H1 (cell line): ENCODE measurements around the gene SLC35E1. TPM values are rescaled to one million over a fixed set of nuclear protein-coding genes. Genes with fewer than 3 reads are reported as not detected.

Source experiments
- CTCF ChIA-PET: fragments of 300-600 bp; sonication (Branson Sonifier 250); formaldehyde crosslinking; loops from one replicate; lab custom pipeline; 2021; ENCODE audit not compliant: partially characterized antibody; lab: Charles Lee
- POLR2A ChIA-PET: fragments of 300-600 bp; sonication (Branson Sonifier 250); formaldehyde crosslinking; loops from one replicate; lab custom pipeline; 2021; ENCODE audit warnings: inconsistent platforms; ENCODE audit not compliant: partially characterized antibody; lab: Charles Lee
- DNase-seq, 2 experiments: peaks; one replicate each; pipeline versions ENCODE4 v3.0.0 to v3.0.0-alpha.2; 2010 to 2022; ENCODE audit warnings: low spot score in 2 of 2, low read depth in 1 of 2, mixed read lengths in 1 of 2
- FAIRE-seq: peaks from 2 replicates; lab custom pipeline; 2011; peaks lifted over from hg19 to GRCh38; lab: Jason Lieb, UNC
- H2AFZ ChIP-seq: 2 replicates; pipeline ENCODE4 v1.8.1; 2012; ENCODE audit warnings: low read length, inconsistent platforms
- H2AK5ac ChIP-seq: 2 replicates; pipeline ENCODE4 v1.6.1; 2013; ENCODE audit warnings: low read depth, low read length
- H2BK120ac ChIP-seq: replicated peaks from 2 replicates; pipeline ENCODE3; 2013; ENCODE audit warnings: low read depth, low read length, inconsistent platforms
- H2BK12ac ChIP-seq: 2 replicates; pipeline ENCODE4 v1.6.1; 2013; ENCODE audit warnings: low read depth, low read length
- H2BK15ac ChIP-seq: 2 replicates; pipeline ENCODE4 v1.6.1; 2013; ENCODE audit warnings: low read length
- H2BK20ac ChIP-seq: 2 replicates; pipeline ENCODE4 v1.6.1; 2013; ENCODE audit warnings: low read length
- H2BK5ac ChIP-seq: 2 replicates; pipeline ENCODE4 v1.6.1; 2013; ENCODE audit warnings: low read depth, low read length
- H3K14ac ChIP-seq: 2 replicates; pipeline ENCODE4 v1.6.1; 2013; ENCODE audit warnings: inconsistent platforms; ENCODE audit not compliant: insufficient read length
- H3K18ac ChIP-seq: 2 replicates; pipeline ENCODE4 v1.6.1; 2013; ENCODE audit warnings: low read length; ENCODE audit errors: extremely low read depth
- H3K23ac ChIP-seq: 2 replicates; pipeline ENCODE4 v1.6.1; 2013; ENCODE audit warnings: inconsistent platforms; ENCODE audit not compliant: insufficient read length
- H3K23me2 ChIP-seq: 2 replicates; pipeline ENCODE4 v1.6.1; 2013; ENCODE audit warnings: low read depth, low read length
- H3K27ac ChIP-seq: 2 replicates; pipeline ENCODE4 v1.6.1; 2011; ENCODE audit warnings: low read depth, low read length, inconsistent platforms
- H3K27me3 ChIP-seq, 4 experiments: replicated peaks in 1 of 4; 1 replicate in 1 of 4; 2 replicates in 3 of 4; pipeline versions ENCODE4 v1.6.1 to v1.8.1; 2011 to 2013; ENCODE audit warnings: low read length in 3 of 4, mild to moderate bottlenecking in 3 of 4, inconsistent platforms in 2 of 4, mixed read lengths in 2 of 4, moderate library complexity in 1 of 4; ENCODE audit not compliant: control insufficient read depth in 3 of 4, insufficient read depth in 3 of 4; ENCODE audit errors: extremely low read depth in 1 of 4
- H3K36me3 ChIP-seq, 4 experiments: 2 replicates each; pipeline versions ENCODE4 v1.6.1 to v1.8.1; 2011 to 2013; ENCODE audit warnings: mild to moderate bottlenecking in 4 of 4, low read length in 3 of 4, moderate library complexity in 2 of 4, control low read depth in 1 of 4, inconsistent platforms in 1 of 4; ENCODE audit not compliant: insufficient read depth in 4 of 4, control insufficient read depth in 2 of 4
- H3K4ac ChIP-seq: replicated peaks from 2 replicates; pipeline ENCODE3; 2013; ENCODE audit warnings: low read length, low read depth, mixed read lengths, inconsistent platforms; ENCODE audit not compliant: insufficient read length
- H3K4me1 ChIP-seq, 4 experiments: replicated peaks in 1 of 4; 1 replicate in 1 of 4; 2 replicates in 3 of 4; pipeline versions ENCODE4 v1.6.1 to v1.8.1; 2011 to 2013; ENCODE audit warnings: low read length in 3 of 4, inconsistent platforms in 2 of 4, mixed read lengths in 1 of 4; ENCODE audit not compliant: insufficient read depth in 4 of 4, control insufficient read depth in 3 of 4
- H3K4me2 ChIP-seq, 2 experiments: 2 replicates each; pipeline versions ENCODE4 v1.6.1 to v1.8.1; 2011 to 2013; ENCODE audit warnings: low read depth in 2 of 2, low read length in 2 of 2, control low read depth in 1 of 2, inconsistent platforms in 1 of 2, mild to moderate bottlenecking in 1 of 2; ENCODE audit not compliant: insufficient read depth in 1 of 2
- H3K4me3 ChIP-seq, 4 experiments: fragments of 200-600, 300-600 bp in 1 of 4; sonication (generic), shearing (Covaris generic), sonication (Bioruptor Twin) in 1 of 4; 2 replicates each; pipeline versions ENCODE4 v1.5.1 to v1.8.1; 2011 to 2016; ENCODE audit warnings: low read length in 4 of 4, low read depth in 3 of 4, control low read depth in 2 of 4, inconsistent platforms in 2 of 4, mild to moderate bottlenecking in 2 of 4, mixed read lengths in 1 of 4, moderate library complexity in 1 of 4; ENCODE audit not compliant: insufficient read depth in 2 of 4; ENCODE audit errors: extremely low read depth in 1 of 4
- H3K56ac ChIP-seq: replicated peaks from 2 replicates; pipeline ENCODE3; 2013; ENCODE audit warnings: low read depth, mild to moderate bottlenecking, mixed read lengths, low read length, inconsistent platforms; ENCODE audit not compliant: insufficient read length
- H3K79me1 ChIP-seq: 2 replicates; pipeline ENCODE4 v1.6.1; 2013; ENCODE audit warnings: low read depth, low read length, control low read depth
- H3K79me2 ChIP-seq, 2 experiments: 2 replicates each; pipeline versions ENCODE4 v1.6.1 to v1.8.1; 2012 to 2013; ENCODE audit warnings: low read length in 2 of 2, mild to moderate bottlenecking in 2 of 2, inconsistent platforms in 1 of 2; ENCODE audit not compliant: insufficient read depth in 2 of 2, control insufficient read depth in 1 of 2
- H3K9ac ChIP-seq, 4 experiments: replicated peaks in 1 of 4; 1 replicate in 1 of 4; 2 replicates in 3 of 4; pipeline versions ENCODE4 v1.6.1 to v1.8.1; 2011 to 2013; ENCODE audit warnings: low read depth in 3 of 4, low read length in 3 of 4, control low read depth in 2 of 4, mild to moderate bottlenecking in 2 of 4, moderate library complexity in 2 of 4, inconsistent platforms in 1 of 4; ENCODE audit errors: extremely low read depth in 1 of 4
- H3K9me3 ChIP-seq, 2 experiments: 2 replicates each; pipeline versions ENCODE4 v1.6.1 to v1.8.1; 2012 to 2013; ENCODE audit warnings: mild to moderate bottlenecking in 2 of 2, moderate library complexity in 2 of 2, control low read depth in 1 of 2, inconsistent platforms in 1 of 2, low read depth in 1 of 2, low read length in 1 of 2, mixed read lengths in 1 of 2; ENCODE audit not compliant: insufficient read depth in 2 of 2
- H4K20me1 ChIP-seq, 2 experiments: replicated peaks in 1 of 2; 2 replicates each; pipeline versions ENCODE3 to v1.8.1; 2011 to 2013; ENCODE audit warnings: inconsistent platforms in 2 of 2, low read length in 2 of 2, mild to moderate bottlenecking in 1 of 2; ENCODE audit not compliant: insufficient read depth in 2 of 2, control insufficient read depth in 1 of 2
- H4K5ac ChIP-seq: 2 replicates; pipeline ENCODE4 v1.6.1; 2013; ENCODE audit warnings: low read length, low read depth, mixed read lengths, inconsistent platforms; ENCODE audit not compliant: insufficient read length
- H4K8ac ChIP-seq: 2 replicates; pipeline ENCODE4 v1.8.0; 2013; ENCODE audit warnings: mild to moderate bottlenecking, moderate library complexity, low read length, inconsistent platforms; ENCODE audit not compliant: insufficient read depth; ENCODE audit errors: extremely low read depth
- H4K91ac ChIP-seq: replicated peaks from 2 replicates; pipeline ENCODE3; 2013; ENCODE audit warnings: low read length, mixed read lengths, inconsistent platforms; ENCODE audit not compliant: insufficient read length
- CBX8 ChIP-seq: fragments of 300-800, 300-1000 bp; sonication (generic); IDR thresholded peaks from 2 replicates; pipeline ENCODE4 v1.7.1; 2016; ENCODE audit warnings: low read depth, low read length, borderline replicate concordance
- CTBP2 ChIP-seq: IDR thresholded peaks from 2 replicates; pipeline ENCODE4 v1.7.0; 2011; ENCODE audit warnings: borderline replicate concordance, mild to moderate bottlenecking, moderate library complexity, mixed read lengths, low read length; ENCODE audit not compliant: insufficient read depth, insufficient read length
- HDAC6 ChIP-seq: IDR thresholded peaks from one replicate; pipeline ENCODE4 v1.7.1; 2012; ENCODE audit warnings: low read depth, mild to moderate bottlenecking, inconsistent platforms, low read length, moderate library complexity
- PHF8 ChIP-seq: fragments of 200-600 bp; sonication (generic); conservative IDR thresholded peaks from 2 replicates; pipeline ENCODE4 v1.7.1; 2012; ENCODE audit warnings: low read depth, mild to moderate bottlenecking, inconsistent platforms, low read length, moderate library complexity
- TAF1 ChIP-seq: IDR thresholded peaks from 2 replicates; pipeline ENCODE4 v1.6.1; 2011; ENCODE audit warnings: mild to moderate bottlenecking, low read depth, low read length
- WGBS, 2 experiments: shearing (Covaris generic) in 1 of 2; methylation state at CpG; one replicate each; pipeline versions ENCODE4 v1.1.6 to v1.1.7; 2013 to 2015; ENCODE audit warnings: low lambda C conversion rate in 2 of 2, mixed read lengths in 2 of 2, inconsistent platforms in 1 of 2, low coverage in 1 of 2, missing lambda C conversion rate in 1 of 2; ENCODE audit not compliant: insufficient replicate concordance in 2 of 2, insufficient coverage in 1 of 2, insufficient read length in 1 of 2; ENCODE audit errors: extremely low coverage in 1 of 2, missing lambda C conversion rate in 1 of 2; 5-methylcytosine and 5-hydroxymethylcytosine counted together
- polyA plus RNA-seq, 7 experiments: library from polyadenylated mRNA; depleted of rRNA in 3 of 7; stranded (reverse) in 5 of 7; unstranded in 2 of 7; fragments of >200 nt in 5 of 7; fragments of 200-250 nt in 2 of 7; gene quantifications; 1 replicate in 5 of 7; 2 replicates in 1 of 7; 4 replicates in 1 of 7; pipeline versions ENCODE4 v1.2.1 to v1.2.3, GENCODE V29; 2011 to 2013; ENCODE audit warnings: missing spikeins in 2 of 7, mixed read lengths in 2 of 7
- total RNA-seq: library from RNA; stranded (reverse); fragmentation: NEBNext Ultra II Directional; extraction: Animal tissue kit (Norgen Biotek cat#: 25700); gene quantifications from 2 replicates; pipeline ENCODE4 v1.2.1, GENCODE V29; 2021

SLC35E1 gene
- total and polyA plus RNA-seq, 2 of the 8 experiments (the other 6 are each of a cell fraction or from before 2014, with no cell fraction given) = 26.0 to 31.9 TPM

- H2BK5ac ChIP-seq = no peak overlapping the region
- WGBS, 2 experiments = 98% methylated on average over 22 of the region's 43 CpGs; no CpG with 5 or more reads in 1 of the 2 experiments
- no peak overlapping the region; the same call in none of the 2 replicates for H4K8ac ChIP-seq
- H3K18ac ChIP-seq = no peak overlapping the region
- H3K4ac ChIP-seq = no peak overlapping the region
- no peak overlapping the region for H2BK12ac ChIP-seq
- no peaks in the 10 kb centered on the region for H3K9me3 ChIP-seq
- H3K9ac ChIP-seq = no peak overlapping the region
- no peaks in the 10 kb centered on the region for H3K79me2 ChIP-seq
- DNase-seq = no peak
- H3K36me3 ChIP-seq = peaks cover 45 to 86% (median 79%) of the 10 kb centered on the region in 4 experiments
- ChIA-PET CTCF (interaction anchor here (2.0 kb wide), 1 partner anchor 16 kb away, joined by 5 read pairs; no protein-coding TSS in a partner anchor), POLR2A (interaction anchor here (0.6 to 6.2 kb wide), 3 partner anchors 13 to 98 kb away, joined by 3 to 34 read pairs (median 3); no protein-coding TSS in a partner anchor)
- H3K4me1 ChIP-seq = no peaks in the 10 kb centered on the region
- peaks cover 3% of the 10 kb centered on the region for H3K79me1 ChIP-seq
- no peak overlapping the region for H3K14ac ChIP-seq
- no peak overlapping the region for H4K5ac ChIP-seq
- no peak overlapping the region for H2BK120ac ChIP-seq
- no peak overlapping the region for H3K4me3 ChIP-seq
- H3K56ac ChIP-seq = no peak overlapping the region
- no peak overlapping the region for H2BK15ac ChIP-seq
- H2AFZ ChIP-seq = no peak overlapping the region
- no peak overlapping the region for H3K27ac ChIP-seq
- TF ChIP-seq PHF8 (no peak), HDAC6 (no peak), CBX8 (no peak), CTBP2 (no peak), TAF1 (no peak)
- no peaks in the 10 kb centered on the region for H3K27me3 ChIP-seq
- no peak overlapping the region for H3K23ac ChIP-seq
- no peak overlapping the region for H2AK5ac ChIP-seq
- no peak for FAIRE-seq
- H2BK20ac ChIP-seq = no peak overlapping the region
- no peak overlapping the region for H3K4me2 ChIP-seq
- peaks cover 7 to 34% of the 10 kb centered on the region in 2 experiments for H4K20me1 ChIP-seq
- no peaks in the 10 kb centered on the region for H3K23me2 ChIP-seq
- no peak overlapping the region for H4K91ac ChIP-seq
Observed at GRCh38 chr19:16530540-16531379, 41.5 kb downstream of the SLC35E1 start.
